ENCODE data around the gene ADAMTSL3.
"Not testable (repeated sequence)": the region's sequence is repeated elsewhere in the genome, so short reads cannot be mapped to it uniquely, and the experiment has no call there.

The ADAMTSL3 gene

DNA sequence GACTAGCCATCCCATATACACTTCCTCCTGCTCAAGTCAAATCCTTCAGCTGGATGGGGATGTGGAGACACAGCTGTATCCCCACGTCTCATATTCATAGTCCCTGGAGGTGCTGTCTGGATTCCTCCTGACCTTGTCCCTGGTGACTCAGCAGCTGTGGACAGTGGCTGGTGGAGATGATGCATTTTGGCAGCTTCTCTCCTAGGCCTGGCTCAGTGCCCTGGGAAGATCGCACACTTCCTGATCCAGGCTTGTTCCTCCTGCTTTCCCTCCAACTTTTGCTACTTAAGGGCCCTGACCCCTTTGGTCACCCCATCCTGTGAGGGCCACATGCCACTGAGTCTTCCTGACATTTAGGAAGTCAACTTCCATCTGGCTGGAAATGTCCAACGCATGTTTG lies 44.4 kb downstream of the ADAMTSL3 start:
- DNase-seq (ENCODE audit: low spot score): no peak

GRCh38 chr15:83699028-83699427 lies 45.1 kb downstream of the ADAMTSL3 start:
- DNase-seq (ENCODE audit: low spot score): no peak

DNA sequence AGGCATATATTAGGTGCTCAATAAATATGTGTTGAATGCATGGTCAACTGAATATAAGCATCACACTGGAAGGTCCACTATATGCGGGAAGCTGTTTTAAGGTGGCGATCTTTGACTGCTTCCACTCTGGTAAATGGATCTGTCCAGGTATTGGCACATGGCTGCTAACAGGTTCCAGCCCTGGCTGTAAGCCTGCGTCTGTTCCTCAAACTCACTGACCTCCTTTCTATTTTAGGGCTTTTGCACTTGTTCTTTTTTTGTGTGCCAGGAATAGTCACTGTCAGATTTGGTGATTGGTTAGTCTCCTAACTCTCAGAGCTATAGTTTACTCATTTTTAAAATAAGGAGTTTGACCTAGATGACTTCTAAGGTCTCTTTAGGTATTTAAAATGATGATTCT lies 46.2 kb downstream of the ADAMTSL3 start:
- DNase-seq (ENCODE audit: low spot score): no peak

GRCh38 chr15:83702314-83702713 lies 48.4 kb downstream of the ADAMTSL3 start:
- DNase-seq (ENCODE audit: low spot score): not testable (repeated sequence)

GRCh38 chr15:83708328-83708727 lies 54.4 kb downstream of the ADAMTSL3 start:
- no peak for DNase-seq (ENCODE audit: low spot score)

DNA sequence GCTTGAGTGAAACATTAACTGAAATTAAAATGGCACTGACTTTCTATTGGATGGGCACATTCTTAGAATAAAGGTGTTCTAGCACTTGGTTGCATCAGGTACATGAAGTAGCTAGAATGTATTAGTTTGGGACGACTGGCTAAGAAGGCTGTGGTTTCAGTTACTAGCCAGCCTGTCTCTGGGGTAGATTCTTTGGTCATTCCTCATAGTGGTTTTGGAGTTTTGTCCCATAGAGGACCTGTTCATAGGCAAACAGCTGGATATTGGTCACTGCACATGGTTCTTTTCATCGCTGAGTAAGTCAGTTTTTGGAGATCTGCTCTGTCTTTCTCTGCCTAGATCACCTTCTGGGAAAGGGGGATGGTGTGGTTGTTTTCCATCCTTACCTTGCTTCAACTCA lies 55.3 kb downstream of the ADAMTSL3 start:
- DNase-seq (ENCODE audit: low spot score): no peak

DNA sequence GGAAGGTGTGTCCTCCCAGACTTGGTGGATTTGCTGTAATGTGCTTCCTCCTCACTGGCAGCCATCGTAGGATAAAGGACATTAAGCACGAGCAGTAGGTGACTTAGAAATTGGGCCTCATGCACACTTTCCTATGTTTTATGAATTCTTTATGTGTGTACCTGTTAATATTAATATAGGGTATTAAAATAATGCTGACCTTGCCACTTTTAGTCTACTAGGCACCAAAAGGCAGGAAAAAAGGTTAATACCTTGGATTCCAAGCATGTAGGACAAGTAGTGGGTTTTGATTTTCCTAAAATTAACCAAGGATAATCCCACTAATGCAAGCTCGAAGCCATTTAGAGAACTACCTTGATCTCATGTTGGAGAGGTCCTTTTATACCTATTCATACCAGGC lies 55.9 kb downstream of the ADAMTSL3 start:
- DNase-seq (ENCODE audit: low spot score): no peak

- DNase-seq (ENCODE audit: low spot score): no peak
Observed at GRCh38 chr15:83710452-83710851, 56.5 kb downstream of the ADAMTSL3 start.

- no peak for DNase-seq (ENCODE audit: low spot score)
Observed at GRCh38 chr15:83711236-83711635, 57.3 kb downstream of the ADAMTSL3 start.

GRCh38 chr15:83713242-83713641 lies 59.3 kb downstream of the ADAMTSL3 start:
- no peak for DNase-seq (ENCODE audit: low spot score)

DNA sequence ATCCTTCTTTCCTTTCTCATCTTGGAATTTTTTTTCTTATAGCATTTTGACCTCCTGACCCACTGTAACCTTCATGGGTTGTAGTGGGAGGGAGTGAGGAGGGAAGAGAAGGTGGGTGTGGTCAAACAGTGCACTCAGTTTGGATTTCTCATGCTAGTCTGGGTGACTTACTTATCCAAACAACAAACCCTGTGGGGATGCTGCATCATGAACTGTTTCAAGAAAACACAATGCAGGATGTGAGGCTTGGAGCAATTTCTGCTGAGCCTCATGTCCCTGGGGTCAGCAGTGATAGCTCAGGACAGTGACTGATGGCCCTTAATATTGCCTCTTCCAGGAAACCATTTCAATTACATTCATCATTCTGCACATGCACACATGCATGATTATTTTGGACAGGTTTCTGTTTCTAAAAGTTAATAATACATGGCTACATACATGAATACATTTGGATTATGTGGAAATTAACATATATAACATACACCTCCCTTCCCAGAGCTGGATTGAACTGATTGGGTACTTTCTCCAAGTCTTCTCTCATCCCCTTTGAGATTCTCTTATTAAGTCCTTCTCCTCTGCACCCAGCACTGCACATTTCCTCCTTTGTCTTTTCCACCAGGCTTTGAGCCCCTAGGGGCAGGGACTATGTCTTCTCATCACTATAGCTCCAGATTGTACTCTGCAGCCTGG lies 61.2 kb downstream of the ADAMTSL3 start:
- no peak for DNase-seq (ENCODE audit: low spot score)

- no peak for DNase-seq (ENCODE audit: low spot score)
Observed at GRCh38 chr15:83716605-83717004, 62.7 kb downstream of the ADAMTSL3 start.

DNA sequence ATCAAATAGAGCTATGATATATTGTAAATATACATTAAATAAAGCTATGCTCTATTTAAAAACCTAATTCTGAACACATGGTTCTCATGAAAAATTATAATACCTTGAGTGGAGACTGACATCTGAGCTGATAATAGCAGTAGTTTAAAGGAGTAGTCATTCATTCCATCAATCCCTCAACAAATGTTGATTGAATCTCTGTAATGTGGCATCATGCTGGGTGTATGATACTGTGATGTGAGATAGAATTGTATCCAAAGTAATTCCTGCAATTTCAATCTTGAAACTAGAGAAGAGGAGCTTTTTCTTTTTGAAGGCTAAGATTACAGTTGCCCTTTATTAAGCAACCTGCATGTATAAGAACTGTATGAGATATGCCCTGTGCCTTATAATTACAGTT lies 63.1 kb downstream of the ADAMTSL3 start:
- DNase-seq (ENCODE audit: low spot score): no peak

DNA sequence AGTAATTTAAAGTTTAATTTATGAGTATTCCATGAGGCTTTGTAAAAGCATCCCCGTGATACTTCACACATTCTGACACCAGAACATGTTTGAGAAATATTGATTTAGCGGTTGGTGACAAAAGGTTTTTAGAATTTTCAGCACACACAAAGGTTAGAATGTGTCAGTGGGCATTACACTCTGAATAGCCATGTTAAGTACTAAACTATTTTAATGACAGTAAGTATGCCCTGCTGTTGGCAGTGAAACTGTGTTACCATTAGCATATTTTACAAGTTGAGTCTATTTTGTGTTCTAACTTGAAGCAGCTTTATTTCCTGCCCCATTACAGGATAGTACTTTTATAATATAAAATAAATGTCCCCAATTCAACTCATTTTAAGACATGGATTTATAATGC lies 66.5 kb downstream of the ADAMTSL3 start:
- no peak for DNase-seq (ENCODE audit: low spot score)

- DNase-seq (ENCODE audit: low spot score): no peak
Observed at GRCh38 chr15:83721031-83721430, 67.1 kb downstream of the ADAMTSL3 start.

DNA sequence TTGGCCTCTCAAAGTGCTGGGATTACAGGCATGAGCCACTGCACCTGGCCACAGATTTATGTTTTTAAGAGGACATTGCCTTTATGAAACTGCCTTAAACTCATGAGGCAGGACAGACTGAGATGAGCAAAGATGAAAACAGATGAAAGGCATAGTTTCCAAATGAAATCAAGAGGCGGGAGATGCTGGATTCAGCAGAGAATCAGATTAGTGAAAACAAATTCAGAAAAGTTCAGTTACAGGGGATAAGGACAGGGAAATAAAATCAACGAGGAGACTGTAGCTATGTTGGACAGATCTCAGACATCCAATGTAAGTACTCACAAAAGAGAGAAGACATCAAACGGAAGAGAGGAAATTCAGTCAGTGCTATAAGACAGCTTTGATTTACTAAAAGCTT lies 68.1 kb downstream of the ADAMTSL3 start:
- DNase-seq (ENCODE audit: low spot score): no peak

DNA sequence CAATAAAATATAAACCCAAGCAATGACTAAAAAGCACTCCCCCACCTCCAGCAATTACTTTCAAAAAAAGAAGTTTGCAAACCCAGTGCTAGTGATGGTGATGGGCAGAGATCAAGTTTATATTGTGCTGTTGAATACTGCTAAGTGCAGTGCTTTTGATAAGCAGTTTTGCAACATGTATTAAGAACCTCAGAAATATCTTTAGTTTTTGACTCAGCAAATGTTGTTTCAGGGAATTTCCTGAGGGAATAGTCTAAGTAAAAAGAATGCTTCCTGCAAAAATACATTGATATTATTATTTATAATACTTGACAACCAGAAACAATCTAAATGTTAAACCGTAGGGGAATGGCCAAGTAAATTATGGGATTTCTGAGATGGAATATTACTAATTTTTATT lies 69.3 kb downstream of the ADAMTSL3 start:
- DNase-seq (ENCODE audit: low spot score): no peak

- no peak for DNase-seq (ENCODE audit: low spot score)
Observed at GRCh38 chr15:83732196-83732595, 78.3 kb downstream of the ADAMTSL3 start.

DNA sequence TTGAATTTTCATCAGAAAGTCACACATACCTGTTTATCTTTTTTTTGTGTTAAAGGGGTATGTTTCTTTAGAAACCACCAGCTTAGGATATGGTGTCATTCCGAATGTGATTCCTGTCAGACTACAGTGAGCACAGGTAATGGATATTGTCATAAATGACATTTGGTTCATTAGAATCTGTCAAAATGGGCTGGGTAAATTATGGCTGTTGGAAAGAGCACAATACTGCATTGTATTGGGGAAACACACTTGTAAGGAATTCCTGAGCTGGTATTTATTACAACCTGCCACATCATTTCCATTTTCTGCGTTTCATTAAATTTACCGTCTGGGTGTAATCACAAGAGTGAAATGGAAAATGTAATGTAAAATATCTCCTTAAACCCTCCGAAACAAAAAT lies 78.8 kb downstream of the ADAMTSL3 start:
- DNase-seq (ENCODE audit: low spot score): no peak

GRCh38 chr15:83733206-83733605 lies 79.3 kb downstream of the ADAMTSL3 start:
- DNase-seq (ENCODE audit: low spot score): no peak

GRCh38 chr15:83733691-83734090 lies 79.8 kb downstream of the ADAMTSL3 start:
- DNase-seq (ENCODE audit: low spot score): no peak

DNA sequence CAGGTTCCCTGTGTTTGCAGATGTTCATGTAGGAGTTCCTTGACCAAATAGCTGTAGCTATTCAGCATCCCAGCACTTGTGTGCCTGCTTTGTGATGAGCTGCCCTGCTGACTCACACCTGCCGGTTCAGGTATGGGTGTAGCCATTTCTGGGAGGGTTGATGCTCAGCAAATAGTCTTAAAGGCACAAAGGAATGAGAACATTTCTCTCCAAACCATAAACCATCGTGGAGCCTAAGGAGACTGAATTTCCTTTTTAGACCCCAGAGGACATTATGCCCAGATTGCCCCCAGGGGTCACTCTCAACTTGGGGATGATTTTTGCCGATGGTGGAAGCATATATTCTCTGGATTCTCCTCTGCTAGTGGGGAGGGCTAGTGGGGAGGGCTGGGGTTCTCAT lies 80.6 kb downstream of the ADAMTSL3 start:
- DNase-seq (ENCODE audit: low spot score): no peak

GRCh38 chr15:83739629-83740028 lies 85.7 kb downstream of the ADAMTSL3 start:
- DNase-seq (ENCODE audit: low spot score): no peak

- DNase-seq (ENCODE audit: low spot score): no peak
Observed at GRCh38 chr15:83745771-83746170, 91.8 kb downstream of the ADAMTSL3 start.

DNA sequence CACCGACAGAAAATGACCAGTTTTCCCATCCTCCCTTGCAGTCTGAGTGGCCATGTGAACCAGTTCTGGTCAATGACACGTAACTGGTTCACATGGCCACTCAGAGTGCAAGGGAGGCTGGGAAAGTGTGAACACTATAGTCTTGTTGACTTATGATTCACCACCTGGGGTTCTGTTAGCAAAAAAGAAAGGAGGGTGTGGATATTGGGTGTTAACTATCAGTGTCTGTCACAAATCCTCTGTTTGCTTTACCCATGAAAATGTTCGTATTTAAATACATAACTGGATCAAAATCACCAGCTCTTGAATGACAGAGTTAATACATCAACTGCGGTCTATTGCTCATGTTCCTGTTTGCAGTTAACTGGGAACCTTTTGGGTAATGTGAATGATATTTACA lies 92.3 kb downstream of the ADAMTSL3 start:
- no peak for DNase-seq (ENCODE audit: low spot score)
